GM18507 (cell line): ENCODE results near the gene CDK14.

Experiments used
- DNase-seq: peaks from one replicate; pipeline ENCODE4 v3.0.0; 2011; ENCODE audit warnings: low read depth; ENCODE audit not compliant: insufficient read length; ENCODE audit errors: extremely low spot score
- FAIRE-seq: peaks from 2 replicates; lab custom pipeline; 2011; peaks lifted over from hg19 to GRCh38; lab: Jason Lieb, UNC

The CDK14 gene

GRCh38 chr7:90999989-91000979 is 404.2 kb downstream of the CDK14 start:
- FAIRE-seq (no peak), DNase-seq (no peak)

GRCh38 chr7:91005024-91005423 is 408.9 kb downstream of the CDK14 start:
- DNase-seq (no peak), FAIRE-seq (no peak)

- FAIRE-seq, result no peak
Observed at GRCh38 chr7:91005841-91006240, 409.7 kb downstream of the CDK14 start.

GRCh38 chr7:91007371-91007770 is 411.2 kb downstream of the CDK14 start:
- DNase-seq (no peak), FAIRE-seq (no peak)

More at GRCh38 chr7:91005841-91006240, 409.7 kb downstream of the CDK14 start:
- no peak for DNase-seq

- no peak for DNase-seq
- peak; percentile 15 for FAIRE-seq
Observed at GRCh38 chr7:91013078-91013477, 417.0 kb downstream of the CDK14 start.

GRCh38 chr7:91019686-91020385 is 423.7 kb downstream of the CDK14 start:
- no peak for DNase-seq
- FAIRE-seq, result no peak

- FAIRE-seq (no peak), DNase-seq (no peak)
Observed at GRCh38 chr7:91020636-91021385, 424.7 kb downstream of the CDK14 start.

- no peak for FAIRE-seq
- no peak for DNase-seq
Observed at GRCh38 chr7:91021956-91022355, 425.8 kb downstream of the CDK14 start.

GRCh38 chr7:91025906-91026390 is 429.8 kb downstream of the CDK14 start:
- no peak for DNase-seq

GRCh38 chr7:91029688-91030087 is 433.6 kb downstream of the CDK14 start:
- FAIRE-seq, result no peak

More at GRCh38 chr7:91025906-91026390, 429.8 kb downstream of the CDK14 start:
- no peak for FAIRE-seq

GRCh38 chr7:91030680-91031380 is 434.7 kb downstream of the CDK14 start:
- no peak for DNase-seq
- no peak for FAIRE-seq

More at GRCh38 chr7:91029688-91030087, 433.6 kb downstream of the CDK14 start:
- no peak for DNase-seq

GRCh38 chr7:91031757-91032156 is 435.6 kb downstream of the CDK14 start:
- FAIRE-seq, result no peak
- DNase-seq, result no peak

- no peak for FAIRE-seq
- DNase-seq, result no peak
Observed at GRCh38 chr7:91033574-91033973, 437.5 kb downstream of the CDK14 start.

GRCh38 chr7:91034459-91035368 is 438.6 kb downstream of the CDK14 start:
- DNase-seq (peak; percentile 8), FAIRE-seq (peak; percentile 92)

- DNase-seq (peak; percentile 11), FAIRE-seq (peak; percentile 66)
Observed at GRCh38 chr7:91039033-91039432, 442.9 kb downstream of the CDK14 start.

GRCh38 chr7:91041141-91041540 is 445.0 kb downstream of the CDK14 start:
- FAIRE-seq, result no peak
- DNase-seq, result no peak

- DNase-seq, result no peak
- no peak for FAIRE-seq
Observed at GRCh38 chr7:91041901-91042484, 445.9 kb downstream of the CDK14 start.

GRCh38 chr7:91043186-91043585 is 447.1 kb downstream of the CDK14 start:
- DNase-seq, result no peak
- FAIRE-seq, result no peak
